H7 (cell line): ENCODE data around the gene ZNF274. TPM values are rescaled to one million over a fixed set of nuclear protein-coding genes. Genes with fewer than 3 reads are reported as not detected.
"Not testable (repeated sequence)": the region's sequence is repeated elsewhere in the genome, so short reads cannot be mapped to it uniquely, and the experiment has no call there.

Source experiments
- DNase-seq: peaks from one replicate; pipeline ENCODE4 v3.0.0; 2012
- H3K27me3 ChIP-seq: 2 replicates; pipeline ENCODE4 v1.6.0; 2011; ENCODE audit warnings: mild to moderate bottlenecking, low read length; ENCODE audit not compliant: control insufficient read depth, insufficient read depth
- H3K36me3 ChIP-seq: replicated peaks from 2 replicates; pipeline ENCODE4 v1.5.1; 2011; ENCODE audit warnings: low read length; ENCODE audit not compliant: control insufficient read depth, insufficient read depth
- H3K4me3 ChIP-seq: 2 replicates; pipeline ENCODE4 v1.5.1; 2011; ENCODE audit warnings: low read depth, mild to moderate bottlenecking, control low read depth, low read length, moderate library complexity; ENCODE audit not compliant: insufficient read depth
- total RNA-seq: library from RNA; depleted of rRNA; stranded (reverse); fragments of >200 nt; shearing (Covaris generic); gene quantifications from 2 replicates; pipeline ENCODE4 v1.2.3, GENCODE V29; 2014; rRNA removed

ZNF274 gene
- total RNA-seq, 1 experiment from 2014 or later: 18.8 TPM

GRCh38 chr19:58237324-58237723 lies 54.5 kb downstream of the ZNF274 start:
- no peak for DNase-seq
- no peaks in the 10 kb centered on the region for H3K27me3 ChIP-seq
- H3K36me3 ChIP-seq: peaks cover 47% of the 10 kb centered on the region
- H3K4me3 ChIP-seq: no peak overlapping the region

- Histone ChIP-seq H3K4me3 (no peak overlapping the region), H3K27me3 (no peaks in the 10 kb centered on the region), H3K36me3 (peaks cover 67% of the 10 kb centered on the region)
- no peak for DNase-seq
These were observed 60.5 kb downstream of the ZNF274 start for GRCh38 chr19:58243351-58243750.

- no peaks in the 10 kb centered on the region for H3K27me3 ChIP-seq
- DNase-seq: no peak
- no peak overlapping the region for H3K4me3 ChIP-seq
- peaks cover 82% of the 10 kb centered on the region for H3K36me3 ChIP-seq
These were observed 66.0 kb downstream of the ZNF274 start for GRCh38 chr19:58248886-58249285.

GRCh38 chr19:58252102-58252685 lies 69.3 kb downstream of the ZNF274 start:
- DNase-seq: no peak

DNA sequence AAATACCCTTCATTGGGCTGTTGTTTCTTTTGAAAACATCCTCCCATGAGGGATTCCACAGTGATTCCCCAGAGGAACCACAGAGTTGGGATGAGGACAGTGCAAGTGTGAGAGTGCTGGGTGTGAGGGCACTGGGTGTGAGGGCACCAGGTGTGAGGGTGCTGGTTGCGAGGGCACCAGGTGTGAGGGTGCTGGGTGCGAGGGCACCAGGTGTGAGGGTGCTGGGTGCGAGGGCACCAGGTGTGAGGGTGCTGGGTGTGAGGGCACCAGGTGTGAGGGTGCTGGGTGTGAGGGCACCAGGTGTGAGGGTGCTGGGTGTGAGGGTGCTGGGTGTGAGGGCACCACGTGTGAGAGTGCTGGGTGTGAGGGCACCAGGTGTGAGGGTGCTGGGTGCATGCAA lies 75.4 kb downstream of the ZNF274 start:
- not testable (repeated sequence) for H3K4me3 ChIP-seq, H3K27me3 ChIP-seq, DNase-seq
- peaks cover 77% of the 10 kb centered on the region for H3K36me3 ChIP-seq

More at GRCh38 chr19:58252102-58252685, 69.3 kb downstream of the ZNF274 start:
- Histone ChIP-seq H3K36me3 (peaks cover 77% of the 10 kb centered on the region), H3K4me3 (no peak overlapping the region), H3K27me3 (no peaks in the 10 kb centered on the region)

- Histone ChIP-seq H3K4me3 (no peak overlapping the region), H3K36me3 (peaks cover 57% of the 10 kb centered on the region), H3K27me3 (no peaks in the 10 kb centered on the region)
- no peak for DNase-seq
These were observed 78.7 kb downstream of the ZNF274 start for GRCh38 chr19:58261600-58261967.

- Histone ChIP-seq H3K4me3 (no peak overlapping the region), H3K27me3 (no peaks in the 10 kb centered on the region), H3K36me3 (peaks cover 54% of the 10 kb centered on the region)
- no peak for DNase-seq
These were observed 79.4 kb downstream of the ZNF274 start for GRCh38 chr19:58261968-58262921.

- Histone ChIP-seq H3K27me3 (no peaks in the 10 kb centered on the region), H3K4me3 (no peak overlapping the region), H3K36me3 (peaks cover 47% of the 10 kb centered on the region)
- no peak for DNase-seq
These were observed 80.0 kb downstream of the ZNF274 start for GRCh38 chr19:58262922-58263296.

Other genes starting within 250 kb of the ZNF274 start
- 5.7 and 6.0 TPM in 2 replicates for gene ZNF418, start 247.7 kb upstream of the ZNF274 start, total RNA-seq
- gene ZNF256, start 235.4 kb upstream of the ZNF274 start, total RNA-seq: 4.0 and 6.8 TPM in 2 replicates
- 0.38 TPM in 1 of 2 replicates, not detected in the other for gene C19orf18, start 208.5 kb upstream of the ZNF274 start, total RNA-seq
- 16.9 and 19.7 TPM in 2 replicates for gene ZNF606, start 180.2 kb upstream of the ZNF274 start, total RNA-seq
- not detected in 2 replicates for gene ZSCAN1, start 149.0 kb upstream of the ZNF274 start, total RNA-seq
- 0.07 TPM in 1 of 2 replicates, not detected in the other for gene ZNF135, start 123.8 kb upstream of the ZNF274 start, total RNA-seq
- 9.2 and 16.0 TPM in 2 replicates for gene ZSCAN18, start 84.8 kb upstream of the ZNF274 start, total RNA-seq
- gene ZNF329, start 32.3 kb upstream of the ZNF274 start, total RNA-seq: 9.1 and 14.2 TPM in 2 replicates
- 31.6 and 35.4 TPM in 2 replicates for gene ZNF544, start 45.9 kb downstream of the ZNF274 start, total RNA-seq
- 9.4 and 11.9 TPM in 2 replicates for gene ZNF8, start 95.9 kb downstream of the ZNF274 start, total RNA-seq
- gene ERVK3-1, start 122.3 kb downstream of the ZNF274 start, total RNA-seq: 21.7 and 24.8 TPM in 2 replicates
- gene ZSCAN22, start 143.9 kb downstream of the ZNF274 start, total RNA-seq: 2.6 and 2.7 TPM in 2 replicates
- 33.8 and 45.5 TPM in 2 replicates for gene A1BG, start 170.4 kb downstream of the ZNF274 start, total RNA-seq
- gene ZNF497, start 179.7 kb downstream of the ZNF274 start, total RNA-seq: 3.0 and 3.2 TPM in 2 replicates
- gene ZNF837, start 198.0 kb downstream of the ZNF274 start, total RNA-seq: 4.4 and 7.7 TPM in 2 replicates
- gene RPS5, start 204.2 kb downstream of the ZNF274 start, total RNA-seq: 2,794 and 2,937 TPM in 2 replicates
- 0.70 TPM in 1 of 2 replicates, not detected in the other for gene RNF225, start 212.6 kb downstream of the ZNF274 start, total RNA-seq
- 3.7 and 10.2 TPM in 2 replicates for gene ZNF584, start 225.6 kb downstream of the ZNF274 start, total RNA-seq